ENCODE results near the gene LAIR2. TPM values are rescaled to one million over a fixed set of nuclear protein-coding genes. Genes with fewer than 3 reads are reported as not detected.

LAIR2 gene
- total and polyA plus RNA-seq, 12 donors, result 0.91 to 1.4 TPM; not detected in 10

- Histone ChIP-seq H3K4me3 (no peak overlapping the region), H3K36me3 (replicated peaks in 1 of 2) (no peaks in the 10 kb centered on the region), H3K9me3 (replicated peaks in 1 of 3) (no peaks in the 10 kb centered on the region), H3K4me1 (replicated peaks in 1 of 2) (no peaks in the 10 kb centered on the region), H3K27me3 (no peaks in the 10 kb centered on the region), H3K27ac (no peak overlapping the region)
- WGBS, 4 donors, result 82 to 94% (median 88%) methylated on average over 10 to 16 of the region's 16 CpGs
- no peak for TF ChIP-seq POLR2A (IDR thresholded peaks at IDR 0.05)
- TF ChIP-seq, protein P1, sequence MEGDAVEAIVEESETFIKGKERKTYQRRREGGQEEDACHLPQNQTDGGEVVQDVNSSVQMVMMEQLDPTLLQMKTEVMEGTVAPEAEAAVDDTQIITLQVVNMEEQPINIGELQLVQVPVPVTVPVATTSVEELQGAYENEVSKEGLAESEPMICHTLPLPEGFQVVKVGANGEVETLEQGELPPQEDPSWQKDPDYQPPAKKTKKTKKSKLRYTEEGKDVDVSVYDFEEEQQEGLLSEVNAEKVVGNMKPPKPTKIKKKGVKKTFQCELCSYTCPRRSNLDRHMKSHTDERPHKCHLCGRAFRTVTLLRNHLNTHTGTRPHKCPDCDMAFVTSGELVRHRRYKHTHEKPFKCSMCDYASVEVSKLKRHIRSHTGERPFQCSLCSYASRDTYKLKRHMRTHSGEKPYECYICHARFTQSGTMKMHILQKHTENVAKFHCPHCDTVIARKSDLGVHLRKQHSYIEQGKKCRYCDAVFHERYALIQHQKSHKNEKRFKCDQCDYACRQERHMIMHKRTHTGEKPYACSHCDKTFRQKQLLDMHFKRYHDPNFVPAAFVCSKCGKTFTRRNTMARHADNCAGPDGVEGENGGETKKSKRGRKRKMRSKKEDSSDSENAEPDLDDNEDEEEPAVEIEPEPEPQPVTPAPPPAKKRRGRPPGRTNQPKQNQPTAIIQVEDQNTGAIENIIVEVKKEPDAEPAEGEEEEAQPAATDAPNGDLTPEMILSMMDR (IDR thresholded peaks at IDR 0.05), result no peak
- intact Hi-C loops (cut with DNase I), result no loop called here
- DNase-seq, result no peak
Observed at GRCh38 chr19:54554896-54555295, 52.3 kb downstream of the LAIR2 start.

DNA sequence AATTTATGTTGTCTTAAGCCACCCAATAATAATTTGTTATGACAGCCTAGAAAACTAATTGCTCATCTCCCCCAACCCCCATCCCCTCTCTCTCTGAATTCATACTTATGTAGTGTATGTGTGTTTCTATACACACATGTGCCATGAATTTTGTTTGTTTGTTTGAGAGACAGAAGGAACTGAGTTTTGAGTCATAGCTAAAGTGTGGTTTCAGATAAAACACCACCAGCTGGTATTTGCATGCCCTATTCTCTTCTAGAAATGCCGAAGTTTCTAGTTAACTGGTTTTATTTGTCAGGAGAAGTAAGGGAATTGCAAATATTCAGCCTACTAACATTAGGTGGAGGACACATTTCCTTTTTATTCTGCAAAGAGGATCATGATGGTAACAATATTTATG is 53.6 kb downstream of the LAIR2 start:
- Histone ChIP-seq H3K4me1 (replicated peaks in 1 of 2) (no peaks in the 10 kb centered on the region), H3K4me3 (no peak overlapping the region), H3K27ac (no peak overlapping the region), H3K9me3 (replicated peaks in 1 of 3) (no peaks in the 10 kb centered on the region), H3K27me3 (no peaks in the 10 kb centered on the region), H3K36me3 (replicated peaks in 1 of 2) (no peaks in the 10 kb centered on the region)
- TF ChIP-seq POLR2A (IDR thresholded peaks at IDR 0.05), result no peak
- TF ChIP-seq, protein P1 (IDR thresholded peaks at IDR 0.05), result no peak
- DNase-seq, result no peak
- 55 to 71% (median 61%) methylated on average over 1 of the region's 1 CpG for WGBS, 4 donors
- intact Hi-C loops (cut with DNase I), result no loop called here

DNA sequence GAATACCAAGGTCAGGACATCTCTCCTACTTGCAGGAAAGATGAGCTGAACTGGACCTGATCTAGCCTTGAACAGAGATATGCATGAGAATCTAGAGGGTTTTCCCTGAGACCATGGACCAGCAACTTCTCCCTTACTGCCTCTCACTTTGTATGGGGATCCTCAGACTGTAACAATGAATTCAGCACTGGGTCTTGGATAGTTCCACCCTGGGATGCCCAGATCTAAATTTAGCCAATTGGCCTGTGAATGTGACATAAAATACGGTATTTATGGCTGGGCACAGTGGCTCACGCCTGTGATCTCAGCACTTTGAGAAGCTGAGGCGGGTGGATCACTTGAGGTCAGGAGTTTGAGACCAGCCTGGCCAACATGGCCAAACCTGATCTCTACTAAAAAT is 55.7 kb downstream of the LAIR2 start:
- 45 to 58% (median 54%) methylated on average over 3 of the region's 3 CpGs for WGBS, 4 donors
- DNase-seq, result no peak
- Histone ChIP-seq H3K4me1 (replicated peaks in 1 of 2) (no peaks in the 10 kb centered on the region), H3K4me3 (no peak overlapping the region), H3K27ac (no peak overlapping the region), H3K36me3 (replicated peaks in 1 of 2) (no peaks in the 10 kb centered on the region), H3K27me3 (no peaks in the 10 kb centered on the region), H3K9me3 (replicated peaks in 1 of 3) (no peaks in the 10 kb centered on the region)
- TF ChIP-seq, protein P1 (IDR thresholded peaks at IDR 0.05), result no peak
- TF ChIP-seq POLR2A (IDR thresholded peaks at IDR 0.05), result no peak
- intact Hi-C loops (cut with DNase I), result no loop called here

Small RNAs within 50 kb of the gene (small RNA-seq; reads per million reads assigned to genes)
- gene AC245036.2, result 0 reads per million in 2 donors

Other genes with a start within 250 kb of the LAIR2 start
- 10 to 100 TPM in 8 of 9 donors, 1 to 10 TPM in 1; 4.2 to 68.6 (median 37.2) TPM for gene LILRB5, start 245.6 kb upstream of the LAIR2 start, total RNA-seq
- gene LILRB5, start 245.6 kb upstream of the LAIR2 start, polyA plus RNA-seq, result 10 to 100 TPM in 2 of 3 donors, 1 to 10 TPM in 1; 9.8 to 23.0 (median 22.4) TPM
- 10 to 100 TPM in 2 of 9 donors, 1 to 10 TPM in 5, under 1 TPM in 2; 0.50 to 14.7 (median 7.2) TPM for gene LILRB2, start 221.7 kb upstream of the LAIR2 start, total RNA-seq
- gene LILRB2, start 221.7 kb upstream of the LAIR2 start, polyA plus RNA-seq, result 10 to 100 TPM in 2 of 3 donors, 1 to 10 TPM in 1; 4.2 to 16.5 (median 10.7) TPM
- 1 to 10 TPM in 6 of 9 donors, under 1 TPM in 2, not detected in 1; 0.72 to 6.2 (median 3.0) TPM for gene LILRA5, start 189.7 kb upstream of the LAIR2 start, total RNA-seq
- gene LILRA5, start 189.7 kb upstream of the LAIR2 start, polyA plus RNA-seq, result 1 to 10 TPM; 1.9 to 3.1 (median 2.1) TPM
- 1 to 10 TPM in 1 of 9 donors, under 1 TPM in 4, not detected in 4; 0.06 to 1.3 (median 0.24) TPM for gene LILRA4, start 163.7 kb upstream of the LAIR2 start, total RNA-seq
- gene LILRA4, start 163.7 kb upstream of the LAIR2 start, polyA plus RNA-seq, result not detected
- 10 to 100 TPM in 8 of 9 donors, 1 to 10 TPM in 1; 3.5 to 80.7 (median 49.4) TPM for gene LAIR1, start 137.9 kb upstream of the LAIR2 start, total RNA-seq
- 10 to 100 TPM; 14.4 to 39.2 (median 21.6) TPM for gene LAIR1, start 137.9 kb upstream of the LAIR2 start, polyA plus RNA-seq
- gene TTYH1, start 87.4 kb upstream of the LAIR2 start, total RNA-seq, result 1 to 10 TPM in 3 of 9 donors, under 1 TPM in 3, not detected in 3; 0.61 to 4.0 (median 1.2) TPM
- 1 to 10 TPM in 2 of 3 donors, not detected in 1; 1.6 to 1.7 TPM for gene TTYH1, start 87.4 kb upstream of the LAIR2 start, polyA plus RNA-seq
- 100 to 1,000 TPM in 4 of 9 donors, 10 to 100 TPM in 5; 21.7 to 207 (median 75.1) TPM for gene LENG8, start 53.6 kb upstream of the LAIR2 start, total RNA-seq
- gene LENG8, start 53.6 kb upstream of the LAIR2 start, polyA plus RNA-seq, result 100 to 1,000 TPM in 2 of 3 donors, 10 to 100 TPM in 1; 17.4 to 725 (median 247) TPM
- gene LENG9, start 39.1 kb upstream of the LAIR2 start, total RNA-seq, result 10 to 100 TPM in 2 of 9 donors, 1 to 10 TPM in 7; 2.2 to 15.3 (median 8.2) TPM
- 1 to 10 TPM; 1.3 to 4.2 (median 3.1) TPM for gene LENG9, start 39.1 kb upstream of the LAIR2 start, polyA plus RNA-seq
- 10 to 100 TPM in 7 of 9 donors, 1 to 10 TPM in 2; 8.0 to 27.9 (median 15.6) TPM for gene CDC42EP5, start 29.5 kb upstream of the LAIR2 start, total RNA-seq
- 10 to 100 TPM in 2 of 3 donors, under 1 TPM in 1; 0.44 to 36.0 (median 16.5) TPM for gene CDC42EP5, start 29.5 kb upstream of the LAIR2 start, polyA plus RNA-seq
- gene LILRA2, start 71.0 kb downstream of the LAIR2 start, total RNA-seq, result 1 to 10 TPM in 8 of 9 donors, under 1 TPM in 1; 0.55 to 9.2 (median 4.6) TPM
- 10 to 100 TPM in 1 of 3 donors, 1 to 10 TPM in 2; 1.5 to 13.5 (median 2.6) TPM for gene LILRA2, start 71.0 kb downstream of the LAIR2 start, polyA plus RNA-seq
- 1 to 10 TPM in 5 of 9 donors, under 1 TPM in 4; 0.30 to 5.5 (median 1.1) TPM for gene LILRA1, start 90.8 kb downstream of the LAIR2 start, total RNA-seq
- gene LILRA1, start 90.8 kb downstream of the LAIR2 start, polyA plus RNA-seq, result 1 to 10 TPM in 1 of 3 donors, under 1 TPM in 2; 0.51 to 3.0 (median 0.88) TPM
- 10 to 100 TPM in 5 of 9 donors, 1 to 10 TPM in 2, under 1 TPM in 2; 0.36 to 20.2 (median 10.1) TPM for gene LILRB1, start 127.7 kb downstream of the LAIR2 start, total RNA-seq
- 10 to 100 TPM in 1 of 3 donors, 1 to 10 TPM in 2; 2.4 to 14.7 (median 3.1) TPM for gene LILRB1, start 127.7 kb downstream of the LAIR2 start, polyA plus RNA-seq
- 10 to 100 TPM in 6 of 9 donors, 1 to 10 TPM in 1, under 1 TPM in 2; 0.83 to 26.4 (median 10.9) TPM for gene LILRB4, start 160.2 kb downstream of the LAIR2 start, total RNA-seq
- gene LILRB4, start 160.2 kb downstream of the LAIR2 start, polyA plus RNA-seq, result 10 to 100 TPM in 1 of 3 donors, 1 to 10 TPM in 2; 2.5 to 12.1 (median 5.0) TPM
- gene KIR3DL3, start 221.6 kb downstream of the LAIR2 start, total RNA-seq, result not detected
- not detected for gene KIR3DL3, start 221.6 kb downstream of the LAIR2 start, polyA plus RNA-seq
- under 1 TPM in 1 of 9 donors, not detected in 8; 0.28 TPM for gene KIR2DL3, start 235.7 kb downstream of the LAIR2 start, total RNA-seq
- under 1 TPM in 1 of 3 donors, not detected in 2; 0.24 TPM for gene KIR2DL3, start 235.7 kb downstream of the LAIR2 start, polyA plus RNA-seq